Measurements from ENCODE around the gene DIAPH2.

DNA sequence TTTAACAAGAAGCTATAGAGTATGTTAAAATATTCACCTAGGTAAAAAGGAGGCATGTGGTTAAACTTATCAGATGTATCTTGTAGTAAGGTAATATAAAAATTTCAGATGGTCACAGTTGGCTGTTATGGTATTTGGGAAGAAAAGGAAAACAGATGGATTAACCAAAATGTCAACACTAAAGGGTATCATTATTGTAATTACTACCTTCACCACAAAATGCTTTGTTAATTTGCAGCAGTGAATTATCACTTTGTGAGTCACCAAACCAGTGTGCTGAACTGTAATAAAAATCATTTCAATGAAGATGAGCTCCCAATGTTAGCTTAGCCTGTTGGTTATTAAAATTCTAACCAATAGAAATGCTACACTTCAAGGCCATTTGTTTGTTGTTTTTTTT, 432.9 kb downstream of the DIAPH2 start:
- TF ChIP-seq ZNF230 (CRISPR knock-in tag; IDR thresholded peaks at IDR 0.05) (no peak), ZNF496 (CRISPR knock-in tag; IDR thresholded peaks at IDR 0.05; ENCODE audit: insufficient replicate concordance) (no peak), KAT8 (CRISPR knock-in tag; IDR thresholded peaks at IDR 0.05) (no peak), HOXA9 (CRISPR knock-in tag; IDR thresholded peaks at IDR 0.05; ENCODE audit: borderline replicate concordance) (no peak)

Data from HepG2 (cell line).